GM19468 (cell line): ENCODE measurements around the gene PCSK5.
"Not testable (repeated sequence)": the region's sequence is repeated elsewhere in the genome, so short reads cannot be mapped to it uniquely, and the experiment has no call there.

Experiments
- ATAC-seq: cut with Tn5 transposase; IDR thresholded peaks from one replicate; pipeline ENCODE4 v1.9.1; 2021; ENCODE audit warnings: mild to moderate bottlenecking, moderate library complexity, moderate number of reproducible peaks; ENCODE audit not compliant: unreplicated experiment; ENCODE audit errors: extremely low read depth

The PCSK5 gene

GRCh38 chr9:76321195-76321828 lies 430.8 kb downstream of the PCSK5 start:
- ATAC-seq, result no peak

- no peak for ATAC-seq
These were observed 432.3 kb downstream of the PCSK5 start for GRCh38 chr9:76322810-76323209.

- ATAC-seq, result no peak
These were observed 433.0 kb downstream of the PCSK5 start for GRCh38 chr9:76323490-76323889.

GRCh38 chr9:76324030-76324429 lies 433.6 kb downstream of the PCSK5 start:
- ATAC-seq, result not testable (repeated sequence)

- no peak for ATAC-seq
These were observed 439.6 kb downstream of the PCSK5 start for GRCh38 chr9:76330034-76330433.

GRCh38 chr9:76333388-76333787 lies 442.9 kb downstream of the PCSK5 start:
- no peak for ATAC-seq

GRCh38 chr9:76333964-76334363 lies 443.5 kb downstream of the PCSK5 start:
- ATAC-seq, result no peak

GRCh38 chr9:76336027-76336426 lies 445.6 kb downstream of the PCSK5 start:
- no peak for ATAC-seq

GRCh38 chr9:76338418-76338817 lies 447.9 kb downstream of the PCSK5 start:
- no peak for ATAC-seq

GRCh38 chr9:76341616-76342015 lies 451.1 kb downstream of the PCSK5 start:
- ATAC-seq, result no peak

- no peak for ATAC-seq
These were observed 451.7 kb downstream of the PCSK5 start for GRCh38 chr9:76342201-76342600.

GRCh38 chr9:76342858-76343257 lies 452.4 kb downstream of the PCSK5 start:
- no peak for ATAC-seq

GRCh38 chr9:76349865-76350264 lies 459.4 kb downstream of the PCSK5 start:
- no peak for ATAC-seq

- no peak for ATAC-seq
These were observed 460.5 kb downstream of the PCSK5 start for GRCh38 chr9:76351006-76351405.

- no peak for ATAC-seq
These were observed 461.6 kb downstream of the PCSK5 start for GRCh38 chr9:76352026-76352620.

GRCh38 chr9:76353280-76353679 lies 462.8 kb downstream of the PCSK5 start:
- no peak for ATAC-seq

GRCh38 chr9:76354221-76354620 lies 463.7 kb downstream of the PCSK5 start:
- no peak for ATAC-seq

- ATAC-seq, result no peak
These were observed 465.4 kb downstream of the PCSK5 start for GRCh38 chr9:76355886-76356285.

- no peak for ATAC-seq
These were observed 467.1 kb downstream of the PCSK5 start for GRCh38 chr9:76357555-76357954.

GRCh38 chr9:76358628-76359280 lies 468.3 kb downstream of the PCSK5 start:
- ATAC-seq, result no peak

- no peak for ATAC-seq
These were observed 468.9 kb downstream of the PCSK5 start for GRCh38 chr9:76359365-76359764.

- no peak for ATAC-seq
These were observed 469.3 kb downstream of the PCSK5 start for GRCh38 chr9:76359766-76360165.
